BE2C (cell line): ENCODE data around the gene WNT2.

ENCODE experiments used
- DNase-seq: peaks from one replicate; pipeline ENCODE4 v3.0.0-alpha.2; 2020
- H3K27me3 ChIP-seq: fragments of 250-450 bp; sonication (Bioruptor Pico); 2 replicates; pipeline ENCODE4 v1.5.1; 2020; ENCODE audit warnings: mild to moderate bottlenecking
- H3K36me3 ChIP-seq: fragments of 250-450 bp; sonication (Bioruptor Pico); 2 replicates; pipeline ENCODE4 v1.5.1; 2020; ENCODE audit warnings: mild to moderate bottlenecking
- H3K4me1 ChIP-seq: fragments of 250-450 bp; sonication (Bioruptor Pico); 2 replicates; pipeline ENCODE4 v1.5.1; 2020
- H3K4me3 ChIP-seq: 2 replicates; pipeline ENCODE4 v1.5.1; 2011; ENCODE audit warnings: low read depth, low read length
- H3K9me3 ChIP-seq: fragments of 250-450 bp; sonication (Bioruptor Pico); 2 replicates; pipeline ENCODE4 v1.5.1; 2020
- CTCF ChIP-seq: IDR thresholded peaks from 2 replicates; pipeline ENCODE4 v1.5.1; 2012; ENCODE audit warnings: mild to moderate bottlenecking, low read depth, low read length

WNT2 gene

GRCh38 chr7:117332031-117332430 is 9.2 kb upstream of the WNT2 start:
- no peak for DNase-seq
- no peak for TF ChIP-seq CTCF
- H3K27me3 ChIP-seq = no peaks in the 10 kb centered on the region; the same call in none of the 2 replicates
- H3K4me3 ChIP-seq = no peak overlapping the region
- no peaks in the 10 kb centered on the region for H3K36me3 ChIP-seq
- H3K9me3 ChIP-seq = no peaks in the 10 kb centered on the region
- H3K4me1 ChIP-seq = no peaks in the 10 kb centered on the region

GRCh38 chr7:117325836-117326235 is 3.0 kb upstream of the WNT2 start:
- Histone ChIP-seq H3K9me3 (no peaks in the 10 kb centered on the region), H3K4me1 (no peaks in the 10 kb centered on the region), H3K36me3 (no peaks in the 10 kb centered on the region), H3K4me3 (no peak overlapping the region), H3K27me3 (peaks cover 58% of the 10 kb centered on the region)
- DNase-seq = no peak
- TF ChIP-seq CTCF = no peak

- Histone ChIP-seq H3K4me1 (no peaks in the 10 kb centered on the region), H3K4me3 (no peak overlapping the region), H3K27me3 (peaks cover 67% of the 10 kb centered on the region), H3K9me3 (no peaks in the 10 kb centered on the region), H3K36me3 (no peaks in the 10 kb centered on the region)
- TF ChIP-seq CTCF = no peak
- no peak for DNase-seq
Measured at GRCh38 chr7:117324960-117325359, 2.1 kb upstream of the WNT2 start.

GRCh38 chr7:117323851-117324711 is 1.2 kb upstream of the WNT2 start:
- peak overlapping the region; percentile 19 for H3K4me3 ChIP-seq
- DNase-seq = peak; percentile 13
- H3K4me1 ChIP-seq = no peaks in the 10 kb centered on the region
- no peak for TF ChIP-seq CTCF
- H3K27me3 ChIP-seq = peaks cover 75% of the 10 kb centered on the region
- no peaks in the 10 kb centered on the region for H3K36me3 ChIP-seq
- H3K9me3 ChIP-seq = no peaks in the 10 kb centered on the region

- DNase-seq = no peak
- no peak for TF ChIP-seq CTCF
Measured at GRCh38 chr7:117323305-117323850, 520 bp upstream of the WNT2 start.

GRCh38 chr7:117320523-117320922 is 2.3 kb downstream of the WNT2 start:
- no peak for DNase-seq
- no peak overlapping the region for H3K4me3 ChIP-seq
- no peaks in the 10 kb centered on the region for H3K36me3 ChIP-seq
- TF ChIP-seq CTCF = no peak
- no peaks in the 10 kb centered on the region for H3K4me1 ChIP-seq
- H3K27me3 ChIP-seq = peaks cover 81% of the 10 kb centered on the region
- no peaks in the 10 kb centered on the region for H3K9me3 ChIP-seq

More at GRCh38 chr7:117323305-117323850, 520 bp upstream of the WNT2 start:
- Histone ChIP-seq H3K36me3 (no peaks in the 10 kb centered on the region), H3K4me3 (no peak overlapping the region), H3K27me3 (peaks cover 76% of the 10 kb centered on the region), H3K4me1 (no peaks in the 10 kb centered on the region), H3K9me3 (no peaks in the 10 kb centered on the region)
